ENCODE results near the gene CASP12. TPM values are rescaled to one million over a fixed set of nuclear protein-coding genes. Genes with fewer than 3 reads are reported as not detected.

The CASP12 gene
- total and polyA plus RNA-seq, 2 experiments from 2014 or later = not detected

GRCh38 chr11:104876324-104876723 lies 21.9 kb downstream of the CASP12 start (continued):
- TF ChIP-seq, protein P1, sequence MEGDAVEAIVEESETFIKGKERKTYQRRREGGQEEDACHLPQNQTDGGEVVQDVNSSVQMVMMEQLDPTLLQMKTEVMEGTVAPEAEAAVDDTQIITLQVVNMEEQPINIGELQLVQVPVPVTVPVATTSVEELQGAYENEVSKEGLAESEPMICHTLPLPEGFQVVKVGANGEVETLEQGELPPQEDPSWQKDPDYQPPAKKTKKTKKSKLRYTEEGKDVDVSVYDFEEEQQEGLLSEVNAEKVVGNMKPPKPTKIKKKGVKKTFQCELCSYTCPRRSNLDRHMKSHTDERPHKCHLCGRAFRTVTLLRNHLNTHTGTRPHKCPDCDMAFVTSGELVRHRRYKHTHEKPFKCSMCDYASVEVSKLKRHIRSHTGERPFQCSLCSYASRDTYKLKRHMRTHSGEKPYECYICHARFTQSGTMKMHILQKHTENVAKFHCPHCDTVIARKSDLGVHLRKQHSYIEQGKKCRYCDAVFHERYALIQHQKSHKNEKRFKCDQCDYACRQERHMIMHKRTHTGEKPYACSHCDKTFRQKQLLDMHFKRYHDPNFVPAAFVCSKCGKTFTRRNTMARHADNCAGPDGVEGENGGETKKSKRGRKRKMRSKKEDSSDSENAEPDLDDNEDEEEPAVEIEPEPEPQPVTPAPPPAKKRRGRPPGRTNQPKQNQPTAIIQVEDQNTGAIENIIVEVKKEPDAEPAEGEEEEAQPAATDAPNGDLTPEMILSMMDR (conservative IDR thresholded peaks at IDR 0.05; ENCODE audit: low read depth in 2 of 2) = no peak
- TF ChIP-seq JUNB (IDR thresholded peaks at IDR 0.05; ENCODE audit: unreplicated experiment) (no peak), STAT1 (IDR thresholded peaks at IDR 0.05; ENCODE audit: unreplicated experiment) (no peak), ETS1 (IDR thresholded peaks at IDR 0.05) (no peak), POLR2AphosphoS5 (IDR thresholded peaks at IDR 0.05; ENCODE audit: low read depth) (no peak)

DNA sequence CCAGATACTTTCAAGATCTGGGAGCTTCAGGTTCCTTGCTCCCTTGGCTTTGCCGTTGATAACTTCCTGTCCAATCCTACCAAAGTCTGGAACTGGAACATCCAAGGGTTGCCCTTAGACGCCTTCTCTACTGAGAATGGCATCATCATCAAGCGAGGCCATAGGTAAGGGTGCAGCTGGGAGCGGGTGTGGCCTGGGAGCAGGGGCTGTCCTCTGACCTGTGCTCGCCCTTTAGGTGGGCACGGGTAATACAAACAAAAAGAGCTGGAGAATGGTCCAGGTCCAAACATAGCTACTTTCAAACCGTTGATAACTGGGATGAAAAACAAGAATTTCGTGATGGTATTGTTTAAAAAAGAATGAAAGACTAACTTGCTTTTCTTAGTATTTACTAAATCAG lies 25.0 kb downstream of the CASP12 start:
- Mint-ChIP-seq H3K27me3 (ENCODE audit: insufficient read depth, low read depth, poor library complexity) (no peaks in the 10 kb centered on the region), H3K4me3 (no peak overlapping the region), H3K4me1 (peaks cover 9% of the 10 kb centered on the region), H3K27ac (no peak overlapping the region), H3K9me3 (no peaks in the 10 kb centered on the region; the same call in 2 of the 3 replicates), H3K36me3 (ENCODE audit: low read depth) (peaks cover 2% of the 10 kb centered on the region; the same call in 1 of the 3 replicates)
- Histone ChIP-seq H4K20me1 (replicated peaks; ENCODE audit: insufficient read depth) (no peaks in the 10 kb centered on the region), H2AFZ (no peak overlapping the region), H3K79me2 (replicated peaks; ENCODE audit: insufficient read depth) (no peaks in the 10 kb centered on the region), H3K4me1 (ENCODE audit: insufficient read depth) (0 out of 2 replicates have a peak, but pooled peaks cover 6% of the 10 kb centered on the region), H3K4me2 (no peak overlapping the region), H3K9me2 (ENCODE audit: insufficient read depth) (peaks cover 8% of the 10 kb centered on the region; the same call in 1 of the 2 replicates), H3K27me3 (ENCODE audit: insufficient read depth) (no peaks in the 10 kb centered on the region), H3K4me3 (no peak overlapping the region), H3F3A (replicated peaks; ENCODE audit: low read depth) (no peaks in the 10 kb centered on the region), H3K36me3 (ENCODE audit: insufficient read depth) (no peaks in the 10 kb centered on the region), H3K27ac (ENCODE audit: low read depth) (no peak overlapping the region)
- no peak for TF ChIP-seq REST (IDR thresholded peaks at IDR 0.05; ENCODE audit: unreplicated experiment)
- no peak for TF ChIP-seq NANOG (IDR thresholded peaks at IDR 0.05; ENCODE audit: borderline replicate concordance)
- TF ChIP-seq, protein P2, sequence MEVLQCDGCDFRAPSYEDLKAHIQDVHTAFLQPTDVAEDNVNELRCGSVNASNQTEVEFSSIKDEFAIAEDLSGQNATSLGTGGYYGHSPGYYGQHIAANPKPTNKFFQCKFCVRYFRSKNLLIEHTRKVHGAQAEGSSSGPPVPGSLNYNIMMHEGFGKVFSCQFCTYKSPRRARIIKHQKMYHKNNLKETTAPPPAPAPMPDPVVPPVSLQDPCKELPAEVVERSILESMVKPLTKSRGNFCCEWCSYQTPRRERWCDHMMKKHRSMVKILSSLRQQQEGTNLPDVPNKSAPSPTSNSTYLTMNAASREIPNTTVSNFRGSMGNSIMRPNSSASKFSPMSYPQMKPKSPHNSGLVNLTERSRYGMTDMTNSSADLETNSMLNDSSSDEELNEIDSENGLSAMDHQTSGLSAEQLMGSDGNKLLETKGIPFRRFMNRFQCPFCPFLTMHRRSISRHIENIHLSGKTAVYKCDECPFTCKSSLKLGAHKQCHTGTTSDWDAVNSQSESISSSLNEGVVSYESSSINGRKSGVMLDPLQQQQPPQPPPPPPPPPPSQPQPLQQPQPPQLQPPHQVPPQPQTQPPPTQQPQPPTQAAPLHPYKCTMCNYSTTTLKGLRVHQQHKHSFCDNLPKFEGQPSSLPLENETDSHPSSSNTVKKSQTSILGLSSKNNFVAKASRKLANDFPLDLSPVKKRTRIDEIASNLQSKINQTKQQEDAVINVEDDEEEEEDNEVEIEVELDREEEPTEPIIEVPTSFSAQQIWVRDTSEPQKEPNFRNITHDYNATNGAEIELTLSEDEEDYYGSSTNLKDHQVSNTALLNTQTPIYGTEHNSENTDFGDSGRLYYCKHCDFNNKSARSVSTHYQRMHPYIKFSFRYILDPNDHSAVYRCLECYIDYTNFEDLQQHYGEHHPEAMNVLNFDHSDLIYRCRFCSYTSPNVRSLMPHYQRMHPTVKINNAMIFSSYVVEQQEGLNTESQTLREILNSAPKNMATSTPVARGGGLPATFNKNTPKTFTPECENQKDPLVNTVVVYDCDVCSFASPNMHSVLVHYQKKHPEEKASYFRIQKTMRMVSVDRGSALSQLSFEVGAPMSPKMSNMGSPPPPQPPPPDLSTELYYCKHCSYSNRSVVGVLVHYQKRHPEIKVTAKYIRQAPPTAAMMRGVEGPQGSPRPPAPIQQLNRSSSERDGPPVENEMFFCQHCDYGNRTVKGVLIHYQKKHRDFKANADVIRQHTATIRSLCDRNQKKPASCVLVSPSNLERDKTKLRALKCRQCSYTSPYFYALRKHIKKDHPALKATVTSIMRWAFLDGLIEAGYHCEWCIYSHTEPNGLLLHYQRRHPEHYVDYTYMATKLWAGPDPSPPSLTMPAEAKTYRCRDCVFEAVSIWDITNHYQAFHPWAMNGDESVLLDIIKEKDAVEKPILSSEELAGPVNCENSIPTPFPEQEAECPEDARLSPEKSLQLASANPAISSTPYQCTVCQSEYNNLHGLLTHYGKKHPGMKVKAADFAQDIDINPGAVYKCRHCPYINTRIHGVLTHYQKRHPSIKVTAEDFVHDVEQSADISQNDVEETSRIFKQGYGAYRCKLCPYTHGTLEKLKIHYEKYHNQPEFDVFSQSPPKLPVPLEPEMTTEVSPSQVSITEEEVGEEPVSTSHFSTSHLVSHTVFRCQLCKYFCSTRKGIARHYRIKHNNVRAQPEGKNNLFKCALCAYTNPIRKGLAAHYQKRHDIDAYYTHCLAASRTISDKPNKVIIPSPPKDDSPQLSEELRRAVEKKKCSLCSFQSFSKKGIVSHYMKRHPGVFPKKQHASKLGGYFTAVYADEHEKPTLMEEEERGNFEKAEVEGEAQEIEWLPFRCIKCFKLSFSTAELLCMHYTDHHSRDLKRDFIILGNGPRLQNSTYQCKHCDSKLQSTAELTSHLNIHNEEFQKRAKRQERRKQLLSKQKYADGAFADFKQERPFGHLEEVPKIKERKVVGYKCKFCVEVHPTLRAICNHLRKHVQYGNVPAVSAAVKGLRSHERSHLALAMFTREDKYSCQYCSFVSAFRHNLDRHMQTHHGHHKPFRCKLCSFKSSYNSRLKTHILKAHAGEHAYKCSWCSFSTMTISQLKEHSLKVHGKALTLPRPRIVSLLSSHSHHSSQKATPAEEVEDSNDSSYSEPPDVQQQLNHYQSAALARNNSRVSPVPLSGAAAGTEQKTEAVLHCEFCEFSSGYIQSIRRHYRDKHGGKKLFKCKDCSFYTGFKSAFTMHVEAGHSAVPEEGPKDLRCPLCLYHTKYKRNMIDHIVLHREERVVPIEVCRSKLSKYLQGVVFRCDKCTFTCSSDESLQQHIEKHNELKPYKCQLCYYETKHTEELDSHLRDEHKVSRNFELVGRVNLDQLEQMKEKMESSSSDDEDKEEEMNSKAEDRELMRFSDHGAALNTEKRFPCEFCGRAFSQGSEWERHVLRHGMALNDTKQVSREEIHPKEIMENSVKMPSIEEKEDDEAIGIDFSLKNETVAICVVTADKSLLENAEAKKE (CRISPR knock-in tag; IDR thresholded peaks at IDR 0.05) = no peak
- TF ChIP-seq, protein P1 (conservative IDR thresholded peaks at IDR 0.05; ENCODE audit: low read depth in 2 of 2) = peak; percentile 58
- DNase-seq (ENCODE audit: low spot score) (peak; percentile 56), ATAC-seq (peak; percentile 51; the same call in 2 of the 3 replicates)

All from GM23338 (cell line).